Stimulated activated CD4-positive, alpha-beta T cell treated with anti-CD3 and anti-CD28 coated beads, Interleukin-4, amount 100 ng/mL, for 4 hours (primary cell): ENCODE data around the gene PEAR1.

ENCODE experiments used
- DNase-seq, 2 experiments: peaks; one replicate each; pipeline ENCODE4 v3.0.0-alpha.2; 2020

Gene PEAR1

GRCh38 chr1:156903328-156904091 lies 10.0 kb downstream of the PEAR1 start:
- no peak for DNase-seq

- no peak for DNase-seq
These were observed 10.9 kb downstream of the PEAR1 start for GRCh38 chr1:156904187-156904959.

GRCh38 chr1:156905176-156905575 lies 11.7 kb downstream of the PEAR1 start:
- no peak for DNase-seq

- no peak for DNase-seq
These were observed 12.1 kb downstream of the PEAR1 start for GRCh38 chr1:156905651-156906050.

DNA sequence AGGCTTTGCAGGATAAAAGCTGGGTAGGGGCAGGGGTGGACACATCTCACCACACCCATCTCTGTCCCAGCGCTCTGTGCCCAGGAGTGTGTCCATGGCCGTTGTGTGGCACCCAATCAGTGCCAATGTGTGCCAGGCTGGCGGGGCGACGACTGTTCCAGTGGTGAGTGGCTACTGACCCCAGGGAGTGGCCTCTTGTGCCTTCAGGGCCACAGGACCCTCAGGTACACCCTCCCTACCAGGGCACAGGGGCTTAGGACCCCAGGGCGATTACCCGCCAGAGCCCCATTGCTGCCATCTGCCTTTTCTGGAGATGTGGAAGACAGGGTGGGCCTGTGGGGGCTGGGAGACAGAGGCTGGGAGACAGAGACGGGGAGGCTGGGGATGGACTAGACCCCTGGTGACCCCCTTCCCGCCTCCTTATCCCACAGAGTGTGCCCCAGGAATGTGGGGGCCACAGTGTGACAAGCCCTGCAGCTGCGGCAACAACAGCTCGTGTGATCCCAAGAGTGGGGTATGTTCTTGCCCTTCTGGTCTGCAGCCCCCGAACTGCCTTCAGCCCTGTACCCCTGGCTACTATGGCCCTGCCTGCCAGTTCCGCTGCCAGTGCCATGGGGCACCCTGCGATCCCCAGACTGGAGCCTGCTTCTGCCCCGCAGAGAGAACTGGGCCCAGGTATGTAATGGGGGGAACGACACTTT lies 12.8 kb downstream of the PEAR1 start:
- DNase-seq = no peak

DNA sequence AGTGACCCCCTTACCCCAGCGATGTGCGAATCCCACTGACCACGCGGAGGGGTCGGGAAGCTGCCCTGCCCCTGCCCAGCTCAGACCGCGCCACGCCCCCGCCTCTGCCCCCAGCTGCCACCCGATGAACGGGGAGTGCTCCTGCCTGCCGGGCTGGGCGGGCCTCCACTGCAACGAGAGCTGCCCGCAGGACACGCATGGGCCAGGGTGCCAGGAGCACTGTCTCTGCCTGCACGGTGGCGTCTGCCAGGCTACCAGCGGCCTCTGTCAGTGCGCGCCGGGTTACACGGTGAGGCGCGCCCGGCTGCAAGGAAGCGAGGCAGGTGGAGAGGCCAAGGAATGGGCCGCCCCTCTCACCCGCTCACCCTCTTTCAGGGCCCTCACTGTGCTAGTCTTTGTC lies 15.0 kb downstream of the PEAR1 start:
- DNase-seq = no peak

GRCh38 chr1:156908955-156909354 lies 15.4 kb downstream of the PEAR1 start:
- DNase-seq = no peak

GRCh38 chr1:156909671-156910070 lies 16.2 kb downstream of the PEAR1 start:
- DNase-seq = no peak

DNA sequence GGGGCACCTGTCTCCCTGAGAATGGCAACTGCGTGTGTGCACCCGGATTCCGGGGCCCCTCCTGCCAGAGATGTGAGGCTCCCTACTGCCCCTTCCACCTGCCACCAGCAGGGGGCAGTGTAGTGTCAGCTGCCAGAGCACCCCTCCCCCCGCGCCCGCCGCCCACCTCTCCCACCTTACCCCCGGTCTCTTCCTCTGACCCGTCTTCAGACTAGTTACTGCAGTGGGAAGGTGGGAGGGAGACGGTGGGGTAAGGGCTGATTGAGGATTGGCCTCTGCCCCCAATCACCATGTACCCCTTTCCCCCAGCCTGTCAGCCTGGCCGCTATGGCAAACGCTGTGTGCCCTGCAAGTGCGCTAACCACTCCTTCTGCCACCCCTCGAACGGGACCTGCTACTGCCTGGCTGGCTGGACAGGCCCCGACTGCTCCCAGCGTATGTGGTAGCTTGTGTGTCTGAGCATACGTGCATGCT lies 16.8 kb downstream of the PEAR1 start:
- peak; percentile 25 to 61 for DNase-seq

GRCh38 chr1:156911577-156912298 lies 18.2 kb downstream of the PEAR1 start:
- DNase-seq = no peak

DNA sequence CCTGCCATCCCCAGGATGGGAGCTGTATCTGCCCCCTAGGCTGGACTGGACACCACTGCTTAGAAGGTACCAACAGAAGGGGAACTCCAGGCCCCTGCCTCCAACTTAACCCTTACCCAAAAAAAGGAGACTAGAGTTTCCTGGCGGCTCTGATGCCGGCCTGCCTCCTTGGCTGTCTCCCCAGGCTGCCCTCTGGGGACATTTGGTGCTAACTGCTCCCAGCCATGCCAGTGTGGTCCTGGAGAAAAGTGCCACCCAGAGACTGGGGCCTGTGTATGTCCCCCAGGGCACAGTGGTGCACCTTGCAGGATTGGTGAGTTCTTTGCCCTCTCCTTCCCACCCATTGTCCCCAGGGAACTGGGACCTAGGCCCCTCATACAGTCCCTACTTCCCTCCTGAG lies 18.8 kb downstream of the PEAR1 start:
- no peak for DNase-seq

DNA sequence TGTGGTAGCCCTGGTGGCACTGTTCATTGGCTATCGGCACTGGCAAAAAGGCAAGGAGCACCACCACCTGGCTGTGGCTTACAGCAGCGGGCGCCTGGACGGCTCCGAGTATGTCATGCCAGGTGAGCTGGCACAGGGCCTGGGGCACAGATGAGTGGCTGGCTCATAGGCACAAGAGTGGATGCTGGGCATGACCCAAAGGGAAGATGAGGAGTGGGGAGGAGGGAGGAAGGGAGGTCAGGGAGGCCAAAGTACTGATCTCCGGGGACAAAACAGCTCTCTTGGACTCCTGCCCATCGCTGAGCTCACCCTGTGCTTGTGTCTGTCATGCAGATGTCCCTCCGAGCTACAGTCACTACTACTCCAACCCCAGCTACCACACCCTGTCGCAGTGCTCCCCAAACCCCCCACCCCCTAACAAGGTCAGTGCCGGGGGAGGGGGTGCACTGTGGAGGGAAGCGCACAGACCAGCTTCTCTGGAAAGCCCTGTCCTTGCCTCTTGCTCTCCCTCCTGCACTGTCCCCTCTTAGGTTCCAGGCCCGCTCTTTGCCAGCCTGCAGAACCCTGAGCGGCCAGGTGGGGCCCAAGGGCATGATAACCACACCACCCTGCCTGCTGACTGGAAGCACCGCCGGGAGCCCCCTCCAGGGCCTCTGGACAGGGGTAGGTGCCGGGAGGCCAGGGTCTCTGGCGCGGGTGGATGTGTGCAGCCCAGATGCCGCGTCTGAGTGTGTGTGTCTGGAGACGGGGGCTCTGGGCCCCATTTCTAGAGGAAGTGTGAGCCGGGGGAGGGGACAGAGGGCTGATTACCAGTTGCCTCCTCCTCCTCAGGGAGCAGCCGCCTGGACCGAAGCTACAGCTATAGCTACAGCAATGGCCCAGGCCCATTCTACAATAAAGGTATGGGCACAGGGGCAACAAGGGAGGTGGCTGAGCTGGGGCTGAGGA lies 19.6 kb downstream of the PEAR1 start:
- DNase-seq = no peak

DNA sequence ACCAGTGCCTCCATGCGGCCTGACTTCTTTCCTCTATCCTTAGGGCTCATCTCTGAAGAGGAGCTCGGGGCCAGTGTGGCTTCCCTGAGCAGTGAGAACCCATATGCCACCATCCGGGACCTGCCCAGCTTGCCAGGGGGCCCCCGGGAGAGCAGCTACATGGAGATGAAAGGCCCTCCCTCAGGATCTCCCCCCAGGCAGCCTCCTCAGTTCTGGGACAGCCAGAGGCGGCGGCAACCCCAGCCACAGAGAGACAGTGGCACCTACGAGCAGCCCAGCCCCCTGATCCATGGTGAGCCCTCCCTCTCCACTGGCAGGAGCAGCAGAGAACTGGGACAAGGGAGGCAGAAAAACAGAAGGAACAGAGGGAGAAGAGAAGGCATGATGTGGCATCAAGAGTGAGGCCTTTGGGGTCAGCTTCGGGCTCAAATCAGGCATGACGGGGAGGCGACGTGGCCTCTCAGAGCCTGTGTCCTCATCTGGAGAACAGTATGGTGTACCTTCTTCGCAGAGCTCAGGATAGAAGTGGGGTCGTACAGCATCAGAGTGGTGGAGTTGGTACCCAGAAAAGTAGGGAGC lies 20.4 kb downstream of the PEAR1 start:
- no peak for DNase-seq

- DNase-seq = no peak
These were observed 20.9 kb downstream of the PEAR1 start for GRCh38 chr1:156914440-156914856.

DNA sequence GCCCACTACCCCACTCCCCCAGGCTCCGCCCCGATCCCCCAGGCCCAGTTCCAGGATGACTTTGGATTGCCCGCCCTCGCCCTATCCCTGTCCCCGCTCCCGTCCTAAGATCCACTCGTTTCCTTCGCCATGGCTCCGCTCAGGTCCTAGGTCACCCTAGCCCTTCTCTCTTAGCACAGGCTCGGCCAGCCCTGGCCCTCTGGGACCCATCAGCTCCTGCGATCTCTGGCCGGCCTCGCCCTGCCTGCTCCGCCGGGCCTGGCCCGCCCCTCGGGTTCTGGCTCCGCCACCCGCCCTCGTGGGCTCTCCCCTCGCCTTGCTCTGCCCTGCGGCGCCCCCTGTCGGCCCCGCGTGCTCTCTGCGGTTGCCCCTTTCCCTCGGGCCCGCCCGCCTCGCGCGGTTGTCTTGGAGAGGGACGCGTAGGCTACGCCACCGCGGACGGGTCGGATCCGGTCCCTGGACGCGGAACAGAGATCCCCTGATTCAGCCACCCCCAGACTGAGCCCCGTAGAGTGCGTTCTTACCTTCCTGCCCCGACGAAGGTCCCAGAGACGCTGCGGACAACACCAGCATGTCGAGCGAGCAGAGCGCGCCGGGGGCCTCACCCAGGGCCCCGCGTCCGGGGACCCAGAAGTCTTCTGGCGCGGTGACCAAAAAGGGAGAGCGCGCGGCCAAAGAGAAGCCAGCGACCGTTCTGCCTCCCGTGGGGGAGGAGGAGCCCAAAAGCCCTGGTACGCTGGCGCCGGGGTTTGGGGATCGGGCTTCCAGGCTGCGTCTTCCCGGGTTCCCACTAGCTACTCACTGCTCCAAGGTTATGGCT lies 26.9 kb downstream of the PEAR1 start, which contains the start of gene LRRC71:
Gene LRRC71 (plus strand): TSS at position 400 of the 820 bp plus-strand sequence. CDS start 172 bp downstream, at position 572.
- peak; percentile 46 to 70 for DNase-seq

- no peak for DNase-seq
These were observed 27.6 kb downstream of the PEAR1 start for GRCh38 chr1:156921053-156921529.

GRCh38 chr1:156922986-156923669 lies 29.6 kb downstream of the PEAR1 start:
- DNase-seq = no peak

GRCh38 chr1:156923670-156924477 lies 30.4 kb downstream of the PEAR1 start:
- no peak for DNase-seq
